K562 (cell line): Measurements from ENCODE around the gene COX6B2. TPM values are rescaled to one million over a fixed set of nuclear protein-coding genes. Genes with fewer than 3 reads are reported as not detected.

ENCODE experiments used
- BCOR ChIP-seq: fragments of 450-650 bp; IDR thresholded peaks from 2 replicates; pipeline ENCODE4 v1.6.1; 2016
- CBX1 ChIP-seq: sonication (generic); IDR thresholded peaks from 2 replicates; pipeline ENCODE4 v1.6.1; 2016; ENCODE audit warnings: antibody characterized with exemption, low read depth, mild to moderate bottlenecking
- CHD2 ChIP-seq: IDR thresholded peaks from 2 replicates; pipeline ENCODE4 v1.6.1; 2011; ENCODE audit warnings: low read depth, low read length
- CLOCK ChIP-seq: fragments of 250-450 bp; sonication (Bioruptor Pico); IDR thresholded peaks from 2 replicates; pipeline ENCODE4 v1.4.0; 2020; ENCODE audit warnings: mild to moderate bottlenecking, moderate library complexity, borderline replicate concordance
- FOXJ3 ChIP-seq: sonication (generic); formaldehyde crosslinking; IDR thresholded peaks from 2 replicates; pipeline ENCODE4 v1.4.0; 2020; ENCODE audit warnings: mild to moderate bottlenecking, missing genetic modification reagents
- FOXP4 ChIP-seq: sonication (generic); formaldehyde crosslinking; IDR thresholded peaks from 2 replicates; pipeline ENCODE4 v1.8.0; 2022; ENCODE audit warnings: mild to moderate bottlenecking, missing genetic modification reagents, borderline replicate concordance
- MAFG ChIP-seq: fragments of 450-650 bp; conservative IDR thresholded peaks from 2 replicates; pipeline ENCODE4 v1.6.1; 2016; ENCODE audit warnings: missing genetic modification characterization, missing compliant biosample characterization
- MIER1 ChIP-seq: fragments of 450-650 bp; IDR thresholded peaks from 2 replicates; pipeline ENCODE4 v1.6.1; 2016; ENCODE audit warnings: antibody characterized with exemption, mild to moderate bottlenecking, low read depth
- POLR3A ChIP-seq: IDR thresholded peaks from 2 replicates; pipeline ENCODE4 v1.6.1; 2011; ENCODE audit warnings: borderline replicate concordance, mild to moderate bottlenecking, moderate library complexity; ENCODE audit not compliant: insufficient read length, insufficient read depth; ENCODE audit errors: extremely low read depth
- RNF219 ChIP-seq: fragments of 250-450 bp; sonication (Bioruptor Pico); IDR thresholded peaks from 2 replicates; pipeline ENCODE4 v1.5.0; 2022; ENCODE audit warnings: mild to moderate bottlenecking
- SMAD4 ChIP-seq: fragments of 250-450 bp; sonication (Bioruptor Pico); conservative IDR thresholded peaks from 2 replicates; pipeline ENCODE4 v1.8.0; 2021; ENCODE audit warnings: inconsistent platforms, mild to moderate bottlenecking, moderate library complexity
- SRSF7 ChIP-seq: fragments of 200-400 bp; formaldehyde crosslinking; optimal IDR thresholded peaks from 2 replicates; pipeline ENCODE3; 2017; ENCODE audit warnings: mild to moderate bottlenecking, low read depth, low read length
- ZNF586 ChIP-seq: fragments of 450-650 bp; formaldehyde crosslinking; conservative IDR thresholded peaks from 2 replicates; pipeline ENCODE4 v1.4.0; 2020; ENCODE audit warnings: mild to moderate bottlenecking, moderate library complexity
- ZNF655 ChIP-seq: fragments of 250-450 bp; sonication (Bioruptor Pico); IDR thresholded peaks from 2 replicates; pipeline ENCODE4 v1.5.0; 2021
- ZNF696 ChIP-seq: fragments of 250-450 bp; sonication (Bioruptor Pico); conservative IDR thresholded peaks from 2 replicates; pipeline ENCODE4 v1.4.0; 2020; ENCODE audit warnings: mild to moderate bottlenecking, moderate library complexity
- polyA plus RNA-seq, 8 experiments: library from polyadenylated mRNA; depleted of rRNA in 4 of 8; stranded (reverse) in 5 of 8; unstranded in 3 of 8; fragments of >200 nt; fragmentation: Nextera tagmentation in 2 of 8; fragmentation: Illumina TruSeq in 1 of 8; extraction: Ambion mirVana in 2 of 8; extraction: Trizol in 1 of 8; gene quantifications; 2 replicates each; pipeline versions ENCODE4 v1.2.1 to v1.2.3, GENCODE V29; 2011 to 2014; ENCODE audit warnings: inconsistent platforms in 1 of 8, missing spikeins in 1 of 8
- total RNA-seq, 7 experiments: library from RNA; depleted of rRNA in 6 of 7; stranded (reverse); fragments of >200 nt in 6 of 7; fragmentation: Illumina TruSeq in 2 of 7; extraction: Trizol in 2 of 7; gene quantifications; 2 replicates each; pipeline versions ENCODE4 v1.2.1 to v1.2.3, GENCODE V29; 2011 to 2021; ENCODE audit warnings: low replicate concordance in 1 of 7

The COX6B2 gene
- total and polyA plus RNA-seq, 9 of the 15 experiments (the other 6 are each of a cell fraction or from before 2014, with no cell fraction given), result 0.40 to 2.5 (median 0.83) TPM

GRCh38 chr19:55339889-55340783 lies 14.4 kb downstream of the COX6B2 start (continued):
- TF ChIP-seq CLOCK (CRISPR knock-in tag) (no peak), SRSF7 (no peak), MAFG (tag) (no peak), BCOR (no peak), FOXP4 (CRISPR knock-in tag) (no peak), POLR3A (no peak), ZNF586 (CRISPR knock-in tag) (no peak), ZNF696 (CRISPR knock-in tag) (no peak), CHD2 (no peak), ZNF655 (CRISPR knock-in tag) (no peak), CBX1 (no peak), MIER1 (no peak), FOXJ3 (CRISPR knock-in tag) (no peak), SMAD4 (CRISPR knock-in tag) (no peak), RNF219 (CRISPR knock-in tag) (no peak)
